ENCODE results near the gene PLXNA3.

The PLXNA3 gene

GRCh38 chrX:154440623-154441357, 17.3 kb upstream of the PLXNA3 start:
- Histone ChIP-seq H3K9me3 (no peaks in the 10 kb centered on the region), H3K4me3 (ENCODE audit: low read depth in 1 of 2, low read length in 1 of 2) (no peak overlapping the region), H3K27me3 (no peaks in the 10 kb centered on the region), H3K4me1 (ENCODE audit: control insufficient read depth in 1 of 2, insufficient read depth in 1 of 2, low read depth in 1 of 2, low read length in 1 of 2) (peaks cover 24 to 35% of the 10 kb centered on the region in 2 experiments), H3K27ac (no peak overlapping the region), H3K36me3 (peaks cover 43% of the 10 kb centered on the region)
- TF ChIP-seq, protein P1, sequence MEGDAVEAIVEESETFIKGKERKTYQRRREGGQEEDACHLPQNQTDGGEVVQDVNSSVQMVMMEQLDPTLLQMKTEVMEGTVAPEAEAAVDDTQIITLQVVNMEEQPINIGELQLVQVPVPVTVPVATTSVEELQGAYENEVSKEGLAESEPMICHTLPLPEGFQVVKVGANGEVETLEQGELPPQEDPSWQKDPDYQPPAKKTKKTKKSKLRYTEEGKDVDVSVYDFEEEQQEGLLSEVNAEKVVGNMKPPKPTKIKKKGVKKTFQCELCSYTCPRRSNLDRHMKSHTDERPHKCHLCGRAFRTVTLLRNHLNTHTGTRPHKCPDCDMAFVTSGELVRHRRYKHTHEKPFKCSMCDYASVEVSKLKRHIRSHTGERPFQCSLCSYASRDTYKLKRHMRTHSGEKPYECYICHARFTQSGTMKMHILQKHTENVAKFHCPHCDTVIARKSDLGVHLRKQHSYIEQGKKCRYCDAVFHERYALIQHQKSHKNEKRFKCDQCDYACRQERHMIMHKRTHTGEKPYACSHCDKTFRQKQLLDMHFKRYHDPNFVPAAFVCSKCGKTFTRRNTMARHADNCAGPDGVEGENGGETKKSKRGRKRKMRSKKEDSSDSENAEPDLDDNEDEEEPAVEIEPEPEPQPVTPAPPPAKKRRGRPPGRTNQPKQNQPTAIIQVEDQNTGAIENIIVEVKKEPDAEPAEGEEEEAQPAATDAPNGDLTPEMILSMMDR (IDR thresholded peaks at IDR 0.05): no peak

- no peak overlapping the region for H3K27ac ChIP-seq
- no peaks in the 10 kb centered on the region for H3K9me3 ChIP-seq
- TF ChIP-seq, protein P1 (IDR thresholded peaks at IDR 0.05): no peak
- H3K27me3 ChIP-seq: no peaks in the 10 kb centered on the region
- peaks cover 21 to 29% of the 10 kb centered on the region in 2 experiments for H3K4me1 ChIP-seq (ENCODE audit: control insufficient read depth in 1 of 2, insufficient read depth in 1 of 2, low read depth in 1 of 2, low read length in 1 of 2)
- peaks cover 41% of the 10 kb centered on the region for H3K36me3 ChIP-seq
- no peak overlapping the region for H3K4me3 ChIP-seq (ENCODE audit: low read depth in 1 of 2, low read length in 1 of 2)
Measured at GRCh38 chrX:154441564-154441963, 16.5 kb upstream of the PLXNA3 start.

- Histone ChIP-seq H3K36me3 (peaks cover 41% of the 10 kb centered on the region), H3K27ac (no peak overlapping the region), H3K4me3 (ENCODE audit: low read depth in 1 of 2, low read length in 1 of 2) (no peak overlapping the region), H3K4me1 (ENCODE audit: control insufficient read depth in 1 of 2, insufficient read depth in 1 of 2, low read depth in 1 of 2, low read length in 1 of 2) (peaks cover 21 to 29% of the 10 kb centered on the region in 2 experiments), H3K27me3 (no peaks in the 10 kb centered on the region), H3K9me3 (no peaks in the 10 kb centered on the region)
- TF ChIP-seq, protein P1 (IDR thresholded peaks at IDR 0.05): no peak
Measured at GRCh38 chrX:154441984-154442707, 15.9 kb upstream of the PLXNA3 start.

- peak overlapping the region; percentile 83 for H3K27ac ChIP-seq
- peaks cover 14 to 19% of the 10 kb centered on the region in 2 experiments for H3K4me1 ChIP-seq (ENCODE audit: control insufficient read depth in 1 of 2, insufficient read depth in 1 of 2, low read depth in 1 of 2, low read length in 1 of 2)
- TF ChIP-seq, protein P1 (IDR thresholded peaks at IDR 0.05): no peak
- peak overlapping the region; percentile 43 to 52 for H3K4me3 ChIP-seq (ENCODE audit: low read depth in 1 of 2, low read length in 1 of 2)
- H3K27me3 ChIP-seq: no peaks in the 10 kb centered on the region
- peaks cover 45% of the 10 kb centered on the region for H3K36me3 ChIP-seq
- no peaks in the 10 kb centered on the region for H3K9me3 ChIP-seq
Measured at GRCh38 chrX:154443479-154443910, 14.6 kb upstream of the PLXNA3 start.

DNA sequence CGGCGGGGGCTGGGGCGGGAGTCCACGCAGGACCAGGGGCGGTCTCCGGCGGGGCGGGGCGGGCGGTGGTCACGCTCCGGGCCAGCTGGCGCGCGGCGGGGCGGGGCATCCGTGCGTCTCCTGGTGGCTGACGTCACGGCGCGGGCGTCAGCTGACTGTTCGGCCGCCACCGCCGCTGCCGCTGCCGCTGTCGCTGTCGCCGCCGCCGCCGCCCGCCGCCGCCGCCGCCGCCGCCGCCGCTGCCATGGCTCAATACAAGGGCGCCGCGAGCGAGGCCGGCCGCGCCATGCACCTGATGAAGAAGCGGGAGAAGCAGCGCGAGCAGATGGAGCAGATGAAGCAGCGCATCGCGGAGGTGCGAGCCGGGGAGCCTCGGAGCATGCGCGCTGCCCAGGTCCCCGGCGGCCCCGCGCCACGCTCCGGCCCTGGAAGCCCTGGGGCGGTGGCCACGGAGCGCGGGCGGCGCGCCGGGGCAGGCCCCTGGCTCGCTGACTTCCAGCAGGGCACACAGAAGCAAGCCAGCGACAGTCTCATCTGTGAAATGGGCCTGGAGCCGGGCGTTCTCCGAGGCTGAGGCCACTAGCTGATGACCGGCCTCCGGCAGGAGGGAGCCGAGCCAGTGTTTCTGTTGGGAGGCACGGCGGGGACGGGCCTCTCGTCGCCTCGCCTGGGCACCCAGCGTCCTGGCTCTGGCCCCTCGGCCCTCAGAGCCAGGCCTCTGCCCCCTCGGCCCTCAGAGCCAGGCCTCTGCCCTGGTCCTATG, 13.9 kb upstream of the PLXNA3 start, which contains the start of gene FAM50A:
FAM50A (plus strand) TSS at position 150 of the 763 bp plus-strand sequence; CDS start at position 245, 95 bp downstream.
- TF ChIP-seq, protein P1 (IDR thresholded peaks at IDR 0.05): peak; percentile 30
- Histone ChIP-seq H3K36me3 (peaks cover 46% of the 10 kb centered on the region), H3K27me3 (no peaks in the 10 kb centered on the region), H3K4me3 (ENCODE audit: low read depth in 1 of 2, low read length in 1 of 2) (peak within 1 kb of the TSS; percentile 55 to 62), H3K4me1 (ENCODE audit: control insufficient read depth in 1 of 2, insufficient read depth in 1 of 2, low read depth in 1 of 2, low read length in 1 of 2) (peaks cover 12 to 14% of the 10 kb centered on the region in 2 experiments), H3K9me3 (no peaks in the 10 kb centered on the region), H3K27ac (peak within 1 kb of the TSS; percentile 83)

All from neutrophil (primary cell).